ENCODE measurements around the gene SEC14L1. TPM values are rescaled to one million over a fixed set of nuclear protein-coding genes. Genes with fewer than 3 reads are reported as not detected.

SEC14L1 gene
- total RNA-seq, 1 experiment from 2014 or later: 58.6 TPM

- Mint-ChIP-seq H3K9me3 (no peaks in the 10 kb centered on the region), H3K4me3 (no peak overlapping the region), H3K36me3 (ENCODE audit: insufficient read depth in 1 of 3, low read depth in 3 of 3) (peaks cover 0 to 44% (median 43%) of the 10 kb centered on the region in 3 experiments; a peak in 5 of 7 replicates), H3K27ac (peak overlapping the region in 1 of 3 experiments; percentile 62; a peak in 2 of 7 replicates), H3K4me1 (peaks cover 34 to 39% of the 10 kb centered on the region in 2 experiments), H3K27me3 (ENCODE audit: low read depth) (no peaks in the 10 kb centered on the region)
- Histone ChIP-seq H3K4me1 (ENCODE audit: insufficient read depth, low read length) (peaks cover 13% of the 10 kb centered on the region; the same call in 1 of the 2 replicates), H2AFZ (ENCODE audit: low read length) (no peak overlapping the region), H3K79me1 (ENCODE audit: insufficient read depth, low read depth, low read length, poor library complexity, severe bottlenecking) (no peaks in the 10 kb centered on the region), H2BK20ac (ENCODE audit: low read depth, low read length, poor library complexity, severe bottlenecking) (no peak overlapping the region), H2BK120ac (ENCODE audit: low read depth, low read length, poor library complexity, severe bottlenecking) (no peak overlapping the region), H2AK5ac (ENCODE audit: insufficient read length, low read length) (no peak overlapping the region), H2BK12ac (ENCODE audit: insufficient read length, low read depth, low read length) (no peak overlapping the region), H4K20me1 (ENCODE audit: control insufficient read depth, insufficient read depth, insufficient read length) (peaks cover 2% of the 10 kb centered on the region), H3K23ac (ENCODE audit: insufficient read length, low read depth, low read length) (no peak overlapping the region), H3K9ac (ENCODE audit: extremely low read depth, insufficient read length, low read length) (no peak overlapping the region), H3T11ph (ENCODE audit: low read length) (no peak overlapping the region), H3K27me3 (ENCODE audit: insufficient read depth, low read length) (no peaks in the 10 kb centered on the region), H4K91ac (ENCODE audit: insufficient read length, low read depth, low read length) (no peak overlapping the region), H2BK5ac (ENCODE audit: insufficient read length, low read length) (no peak overlapping the region), H3K23me2 (ENCODE audit: insufficient read length, low read depth, low read length, poor library complexity, severe bottlenecking) (no peaks in the 10 kb centered on the region), H3K79me2 (ENCODE audit: insufficient read depth, low read length) (peaks cover 4% of the 10 kb centered on the region; the same call in 1 of the 2 replicates), H4K8ac (replicated peaks; ENCODE audit: insufficient read length, low read depth, low read length) (no peak overlapping the region), H3K4me2 (ENCODE audit: insufficient read depth, insufficient read length, low read length) (no peak overlapping the region), H3K56ac (ENCODE audit: insufficient read length, low read depth, low read length) (no peak overlapping the region), H3K9me3 (ENCODE audit: control insufficient read depth, low read depth, low read length) (no peaks in the 10 kb centered on the region), H4K5ac (ENCODE audit: insufficient read length, low read depth, low read length) (no peak overlapping the region), H3K27ac (ENCODE audit: insufficient read length, low read depth, low read length) (no peak overlapping the region), H3K14ac (ENCODE audit: insufficient read depth, low read length) (no peak overlapping the region), H3K18ac (ENCODE audit: insufficient read length, low read depth, low read length) (no peak overlapping the region), H2BK15ac (ENCODE audit: low read depth, low read length) (no peak overlapping the region), H3K4ac (ENCODE audit: low read depth, low read length) (no peak overlapping the region)
- peak; percentile 63 for DNase-seq
- WGBS (ENCODE audit: extremely low coverage, insufficient read length, low lambda C conversion rate): no CpG with 5 or more reads among the region's 17 CpGs
- TF ChIP-seq, protein P1, sequence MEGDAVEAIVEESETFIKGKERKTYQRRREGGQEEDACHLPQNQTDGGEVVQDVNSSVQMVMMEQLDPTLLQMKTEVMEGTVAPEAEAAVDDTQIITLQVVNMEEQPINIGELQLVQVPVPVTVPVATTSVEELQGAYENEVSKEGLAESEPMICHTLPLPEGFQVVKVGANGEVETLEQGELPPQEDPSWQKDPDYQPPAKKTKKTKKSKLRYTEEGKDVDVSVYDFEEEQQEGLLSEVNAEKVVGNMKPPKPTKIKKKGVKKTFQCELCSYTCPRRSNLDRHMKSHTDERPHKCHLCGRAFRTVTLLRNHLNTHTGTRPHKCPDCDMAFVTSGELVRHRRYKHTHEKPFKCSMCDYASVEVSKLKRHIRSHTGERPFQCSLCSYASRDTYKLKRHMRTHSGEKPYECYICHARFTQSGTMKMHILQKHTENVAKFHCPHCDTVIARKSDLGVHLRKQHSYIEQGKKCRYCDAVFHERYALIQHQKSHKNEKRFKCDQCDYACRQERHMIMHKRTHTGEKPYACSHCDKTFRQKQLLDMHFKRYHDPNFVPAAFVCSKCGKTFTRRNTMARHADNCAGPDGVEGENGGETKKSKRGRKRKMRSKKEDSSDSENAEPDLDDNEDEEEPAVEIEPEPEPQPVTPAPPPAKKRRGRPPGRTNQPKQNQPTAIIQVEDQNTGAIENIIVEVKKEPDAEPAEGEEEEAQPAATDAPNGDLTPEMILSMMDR (conservative IDR thresholded peaks at IDR 0.05): no peak
Observed at GRCh38 chr17:77146882-77147281, 6.1 kb downstream of the SEC14L1 start.
